ENCODE measurements around the gene GALNT5.
"Not testable (repeated sequence)": the region's sequence is repeated elsewhere in the genome, so short reads cannot be mapped to it uniquely, and the experiment has no call there.

Gene GALNT5

DNA sequence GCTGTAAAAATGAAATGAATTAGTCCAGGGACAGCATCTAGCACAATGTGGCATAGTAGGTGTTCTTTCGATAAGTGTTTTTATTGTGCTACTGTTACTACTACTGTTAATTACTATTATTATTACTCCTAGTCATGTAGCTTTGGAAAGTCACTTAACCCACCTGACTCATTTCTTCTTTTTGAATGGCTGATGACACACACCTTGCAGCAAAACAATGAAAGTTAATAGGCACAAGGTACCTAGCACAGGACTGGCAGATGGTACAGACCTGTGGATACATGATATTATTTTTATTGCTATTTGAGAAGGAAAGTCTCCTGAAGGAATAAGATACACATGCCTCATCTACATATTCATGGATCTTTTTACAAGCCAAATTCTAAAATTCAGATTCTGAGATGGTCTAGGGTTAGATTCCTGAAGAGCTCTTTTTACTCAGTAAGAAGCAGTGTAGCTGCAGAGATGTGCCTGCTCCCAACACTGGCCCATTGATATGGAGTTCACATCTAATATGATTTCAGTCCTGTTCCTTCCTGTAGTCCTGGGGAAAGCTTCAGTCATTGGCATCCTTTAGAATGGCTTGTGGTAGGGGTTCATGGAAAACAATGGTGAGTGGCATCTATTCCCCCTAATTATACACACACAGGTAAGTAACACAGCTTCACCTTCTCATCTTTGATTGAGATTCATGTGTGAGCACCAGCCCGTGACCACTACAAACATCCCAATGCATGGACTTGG lies 76.0 kb downstream of the GALNT5 start:
- no peak for DNase-seq

DNA sequence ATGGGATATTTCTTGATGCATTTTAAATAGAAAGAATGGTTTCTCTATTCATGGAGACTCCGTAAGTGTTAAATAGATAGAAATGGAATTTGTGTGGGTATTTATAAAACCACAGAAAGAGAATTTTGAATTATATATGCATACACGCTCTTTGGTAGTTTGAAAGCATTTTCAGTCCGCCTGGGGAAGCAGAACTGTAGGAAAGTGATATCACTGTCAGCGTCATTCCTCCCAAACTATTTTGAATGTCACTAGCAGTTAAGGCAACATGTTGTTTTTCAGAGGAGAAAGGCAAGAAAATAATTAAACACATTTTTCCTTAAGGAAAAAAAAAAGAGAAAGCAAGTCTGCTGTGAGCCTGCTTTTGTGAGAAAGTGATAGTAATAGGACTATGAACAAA lies 76.8 kb downstream of the GALNT5 start:
- no peak for DNase-seq

DNA sequence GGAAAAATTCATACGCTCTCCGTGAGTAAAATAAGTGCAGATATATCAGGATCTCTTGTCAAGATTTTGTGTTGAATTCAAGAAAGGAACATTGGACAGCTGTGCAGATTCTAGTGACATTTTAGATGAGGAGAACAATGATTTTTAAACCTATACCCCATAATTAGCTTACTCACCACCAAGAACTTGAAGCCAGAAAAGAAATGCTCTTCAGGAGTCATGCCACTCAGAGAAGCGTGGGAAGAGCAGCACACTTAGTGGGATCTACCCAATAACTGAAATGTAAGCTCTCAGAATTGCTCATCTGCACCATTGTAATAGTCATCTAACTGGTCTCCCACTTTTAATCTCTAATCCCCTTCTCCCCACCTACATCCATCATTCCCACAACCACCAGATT lies 77.3 kb downstream of the GALNT5 start:
- DNase-seq, result no peak

DNA sequence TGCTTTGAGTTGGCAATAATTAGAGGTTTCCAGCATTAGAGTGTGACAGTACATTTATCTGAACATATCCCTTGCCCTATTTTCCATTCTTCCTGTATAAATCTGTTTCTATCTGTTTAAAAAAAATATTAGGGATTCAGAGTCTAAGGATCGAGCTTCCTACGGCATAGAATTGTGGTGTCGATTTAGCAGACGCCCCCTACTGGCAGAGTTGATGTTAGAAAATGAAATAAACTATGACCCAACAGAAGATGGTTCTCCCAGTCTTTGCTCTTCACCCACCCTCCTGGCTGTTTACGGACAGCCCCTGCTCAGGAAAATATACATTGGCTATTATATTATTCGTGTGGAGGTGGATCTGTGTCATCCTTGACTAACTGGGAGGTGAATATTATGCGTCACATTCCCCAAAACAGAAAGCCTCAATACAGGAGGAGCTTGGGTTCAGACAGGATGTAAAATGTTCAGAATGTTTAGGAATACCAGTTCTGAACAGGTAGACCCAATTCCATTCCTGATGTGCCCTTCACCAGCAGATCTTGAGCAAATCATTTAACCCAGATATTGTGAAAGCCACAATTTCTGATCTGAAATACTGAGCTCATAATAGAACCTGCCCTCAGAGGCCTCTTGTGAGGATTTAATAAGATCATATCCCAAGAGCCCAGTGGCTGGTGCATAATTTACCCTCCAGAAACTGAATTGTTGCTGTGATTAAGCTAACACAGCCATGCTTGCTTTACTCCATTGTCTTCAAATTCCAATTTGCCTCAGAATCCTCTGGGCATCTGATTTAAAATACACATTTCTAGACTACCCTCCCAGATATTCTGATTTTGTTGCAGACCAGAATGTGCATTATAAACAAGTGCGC lies 78.9 kb downstream of the GALNT5 start:
- DNase-seq, result peak in 1 of 2 donors; percentile 60

DNA sequence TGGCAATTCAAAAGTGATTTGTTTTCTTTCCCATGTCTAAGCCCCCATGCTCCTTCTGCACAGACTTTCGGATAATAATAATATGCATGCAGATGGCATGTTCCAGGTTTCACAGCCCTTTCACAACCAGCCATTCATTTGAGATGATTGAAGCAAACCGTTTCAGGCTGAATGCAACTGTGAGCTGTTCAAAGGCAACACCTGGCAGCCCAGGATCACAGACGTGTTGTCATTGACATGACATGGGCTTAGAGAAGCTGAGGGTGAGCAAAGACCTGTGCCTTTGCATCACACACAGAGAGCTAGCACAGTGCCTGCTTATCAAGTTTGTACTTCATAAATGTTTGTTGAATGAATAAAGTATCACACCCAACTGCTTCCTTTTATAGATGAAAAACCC lies 80.5 kb downstream of the GALNT5 start:
- no peak for DNase-seq

DNA sequence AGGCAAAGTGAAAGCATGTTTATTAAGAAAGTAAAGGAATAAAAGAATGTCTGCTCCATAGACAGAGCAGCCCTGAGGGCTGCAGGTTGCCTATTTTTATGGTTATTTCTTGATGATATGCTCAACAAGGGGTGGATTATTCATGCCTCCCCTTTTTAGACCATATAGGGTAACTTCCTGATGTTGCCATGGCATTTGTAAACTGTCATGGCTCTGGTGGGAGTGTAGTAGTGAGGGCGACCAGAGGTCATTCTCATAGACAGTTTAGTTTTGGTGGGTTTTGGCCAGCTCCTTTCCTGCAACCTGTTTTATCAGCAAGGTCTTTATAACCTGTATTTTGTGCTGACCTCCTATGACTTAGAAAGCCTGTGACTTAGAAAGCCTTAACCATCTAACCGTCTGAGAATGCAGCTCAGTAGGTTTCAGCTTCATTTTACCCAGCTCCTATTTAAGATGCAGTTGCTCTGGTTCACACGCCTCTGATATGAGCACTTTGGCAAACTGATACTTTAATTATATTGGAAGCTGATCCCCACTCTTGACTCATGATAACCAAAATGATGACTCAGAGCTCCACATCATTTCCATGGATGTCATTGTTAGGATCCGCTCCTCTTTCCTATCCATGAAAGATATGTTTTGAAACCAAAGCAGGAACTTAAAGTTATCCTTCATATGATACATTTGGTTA lies 82.6 kb downstream of the GALNT5 start:
- no peak for DNase-seq

DNA sequence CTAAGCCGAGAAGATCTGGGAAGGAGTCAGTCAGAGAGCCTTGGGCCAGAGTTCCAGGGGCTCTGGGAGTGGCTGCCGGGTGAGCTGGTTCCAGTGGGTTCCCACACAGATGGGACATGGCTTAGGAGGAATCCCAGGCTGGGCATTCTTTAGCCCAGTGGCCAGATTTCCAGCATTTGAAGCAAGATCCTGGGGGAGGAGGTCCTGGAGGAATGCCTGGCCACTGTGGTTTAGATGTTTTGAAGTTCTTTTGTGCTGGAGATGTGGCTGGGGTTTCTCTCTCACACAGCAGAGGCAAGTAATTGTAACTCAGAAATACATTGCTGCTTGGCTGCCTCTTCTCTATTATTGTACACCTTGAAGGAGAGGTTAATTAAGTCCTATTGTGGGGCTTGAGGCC lies 83.9 kb downstream of the GALNT5 start:
- not testable (repeated sequence) for DNase-seq

DNA sequence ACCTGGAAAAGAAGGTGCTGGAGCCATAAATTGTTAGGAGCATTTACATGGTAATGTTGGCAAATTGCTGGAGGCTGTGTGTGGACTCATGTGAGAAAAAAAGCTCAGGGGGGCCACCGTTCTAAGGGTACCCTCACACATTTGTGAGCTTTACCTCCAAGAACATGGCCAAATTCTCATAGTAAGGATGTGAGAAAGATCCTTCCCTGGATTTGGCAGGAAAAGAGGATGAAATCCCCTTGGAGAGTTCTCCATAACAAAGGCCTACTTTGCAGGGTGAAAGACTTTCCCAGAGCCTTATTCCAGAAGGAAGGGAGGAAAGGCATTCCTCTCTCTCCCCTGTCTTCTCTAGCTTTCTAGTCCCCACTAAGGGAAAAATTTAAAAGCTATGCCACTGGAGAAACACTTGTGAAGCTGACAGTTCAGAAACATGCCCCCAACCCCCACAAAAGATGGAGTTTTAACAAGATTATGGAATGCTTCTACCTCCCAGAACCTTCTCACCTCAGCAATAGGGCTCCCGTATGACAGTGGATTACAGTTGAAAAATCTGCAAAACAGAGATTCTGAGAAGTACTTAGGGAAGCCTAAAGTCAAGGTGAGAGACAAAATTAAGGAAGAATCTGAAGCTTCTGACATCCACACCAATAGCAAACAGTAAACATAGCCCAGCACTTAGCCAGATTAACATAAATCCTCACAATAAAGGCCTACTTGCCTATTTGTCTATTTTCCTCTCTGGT lies 88.3 kb downstream of the GALNT5 start:
- no peak for DNase-seq

DNA sequence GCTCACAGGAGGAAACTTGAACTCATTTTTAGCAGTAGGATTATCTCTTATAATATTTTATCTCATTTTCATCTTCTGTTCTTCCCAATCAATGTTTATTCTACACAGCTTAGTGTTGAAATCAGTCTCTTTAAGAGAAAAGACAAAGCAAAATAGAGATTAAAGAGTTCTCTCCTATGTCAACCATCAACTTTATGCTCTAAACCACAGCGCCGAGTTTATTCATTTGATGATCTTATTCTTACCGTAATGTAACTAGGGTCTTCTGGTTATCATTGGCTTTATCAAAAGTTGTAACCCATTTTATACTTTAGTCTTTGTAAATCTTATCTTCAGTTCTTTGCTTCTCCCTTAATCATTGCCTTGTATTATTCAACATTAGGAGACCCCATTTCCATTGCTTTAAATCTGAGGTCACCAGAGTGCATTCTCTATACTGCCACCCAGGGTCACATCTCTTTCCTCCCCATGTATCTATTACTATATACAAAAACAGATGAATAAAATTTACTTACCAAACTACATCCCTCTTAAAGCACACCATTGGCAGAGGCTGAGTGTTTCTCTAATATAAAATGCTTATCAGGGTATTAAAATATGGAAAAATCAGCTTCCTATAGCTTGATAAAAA lies 90.9 kb downstream of the GALNT5 start:
- no peak for DNase-seq

DNA sequence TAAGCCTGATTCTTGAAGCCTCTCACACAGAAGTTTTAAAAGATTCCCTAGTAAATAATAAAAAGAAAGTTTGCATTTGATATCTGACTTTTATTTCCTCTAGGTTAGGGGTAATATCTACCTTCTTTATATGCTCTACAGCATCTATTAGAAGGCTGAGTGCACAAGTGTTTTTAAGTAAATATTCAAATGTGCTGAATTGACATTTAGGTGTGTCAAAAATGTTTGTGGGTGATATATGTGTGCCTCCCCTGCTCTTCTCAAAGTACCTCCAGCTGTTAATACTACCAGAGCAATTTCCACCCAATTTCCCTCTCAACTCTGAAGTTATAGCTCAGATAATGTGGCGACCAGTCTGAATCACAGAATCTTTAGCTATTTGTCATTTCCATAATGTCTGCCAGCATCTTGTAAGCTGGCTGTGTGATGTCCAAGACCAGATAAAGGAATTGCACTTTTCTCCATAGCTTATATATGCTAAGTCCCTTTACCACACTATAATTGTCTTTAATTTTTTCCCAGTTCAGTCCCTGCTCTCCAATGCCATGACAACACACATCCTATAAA lies 92.5 kb downstream of the GALNT5 start:
- no peak for DNase-seq

DNA sequence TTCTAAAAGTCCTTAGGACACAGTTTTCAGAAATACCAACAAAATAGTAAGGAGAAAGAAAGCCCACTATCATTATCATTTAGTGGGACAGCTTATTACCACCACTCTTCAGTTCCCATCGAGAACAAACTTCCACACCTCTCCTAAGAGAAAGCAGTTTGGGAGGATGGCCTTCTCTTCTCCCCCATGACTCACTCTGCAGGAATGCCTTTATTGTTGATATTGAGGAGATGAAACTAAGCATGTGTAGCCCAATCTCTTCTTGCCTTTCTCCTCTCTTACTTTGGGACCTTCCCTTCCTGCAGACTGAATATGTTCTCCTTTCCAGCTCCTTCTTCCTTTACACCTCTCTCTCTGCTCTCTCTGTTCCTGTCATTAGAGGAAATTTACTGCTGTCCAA lies 98.1 kb downstream of the GALNT5 start:
- DNase-seq, result no peak

DNA sequence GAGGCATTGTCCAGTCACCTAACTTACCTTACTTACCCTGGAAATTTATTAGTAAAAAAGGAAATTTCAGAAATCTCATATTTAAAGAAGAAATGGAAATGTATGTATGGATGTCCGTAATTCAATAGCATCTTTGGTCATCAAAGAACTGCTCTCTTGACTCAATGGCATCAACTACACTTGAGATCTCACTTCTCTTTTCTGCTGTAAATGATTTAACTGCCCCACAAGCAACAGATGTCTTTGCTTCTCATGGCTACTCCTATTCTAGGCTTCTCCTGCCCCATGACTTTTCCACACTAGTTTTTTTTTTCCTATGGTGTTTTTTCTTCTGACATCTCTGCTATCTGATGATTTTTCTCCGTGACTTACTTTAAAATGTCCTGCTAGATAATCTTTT lies 102.1 kb downstream of the GALNT5 start:
- DNase-seq, result no peak

DNA sequence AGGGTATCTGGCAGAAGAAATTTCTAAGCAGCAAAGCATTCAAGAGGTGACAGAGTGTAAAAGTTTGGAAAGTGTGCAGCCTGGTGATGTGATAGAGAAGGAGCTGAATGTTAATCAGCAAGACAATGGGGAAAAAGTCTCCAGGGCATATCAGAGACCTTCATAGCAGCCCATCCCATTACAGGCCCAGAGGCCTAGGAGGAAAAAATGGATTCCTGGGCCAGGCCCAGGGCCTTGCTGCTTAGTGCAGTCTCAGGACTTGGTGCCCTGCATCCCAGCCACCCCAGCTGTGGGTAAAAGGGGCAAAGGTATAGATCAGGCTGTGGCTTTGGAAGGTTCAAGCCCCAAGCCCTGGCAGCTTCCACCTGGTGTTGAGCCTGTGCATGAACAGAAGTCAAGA lies 104.0 kb downstream of the GALNT5 start:
- no peak for DNase-seq

DNA sequence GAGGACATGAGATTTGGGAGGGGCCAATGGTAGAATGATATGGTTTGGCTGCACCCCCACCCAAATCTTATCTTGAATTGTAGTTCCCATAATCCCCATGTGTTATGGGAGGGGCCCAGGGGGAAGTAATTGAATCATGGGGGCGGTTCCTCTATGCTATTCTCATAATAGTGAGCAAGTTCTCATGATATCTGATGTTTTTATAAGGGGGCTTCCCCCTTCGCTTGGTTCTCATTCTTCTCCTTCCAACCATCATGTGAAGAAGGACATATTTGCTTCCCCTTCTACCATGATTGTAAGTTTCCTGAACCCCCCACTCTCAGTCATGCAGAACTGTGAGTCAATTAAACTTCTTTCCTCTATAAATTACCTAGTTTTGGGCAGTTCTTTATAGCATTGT lies 105.1 kb downstream of the GALNT5 start:
- no peak for DNase-seq

DNA sequence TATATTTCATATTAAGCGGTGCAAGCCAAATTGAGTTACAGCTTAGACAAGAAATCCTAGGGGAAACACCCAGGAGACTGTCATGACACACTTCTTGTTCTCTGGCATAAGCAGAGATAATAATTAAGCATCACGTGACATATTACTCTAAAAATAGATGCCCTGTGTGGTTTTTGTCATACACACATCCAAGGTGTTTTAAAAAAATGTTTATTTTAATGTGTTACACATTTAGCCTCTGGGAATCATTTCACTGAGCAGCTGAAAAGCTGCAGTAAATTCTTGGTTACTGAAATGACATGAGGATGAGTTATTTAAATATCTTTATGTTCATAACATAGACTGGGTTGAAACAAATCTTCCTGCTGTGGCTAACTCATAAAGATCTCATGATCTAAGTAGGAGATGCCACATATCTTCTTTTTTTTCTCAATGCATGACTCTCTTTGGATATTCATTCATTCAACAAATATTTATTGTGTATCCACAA lies 106.2 kb downstream of the GALNT5 start:
- DNase-seq, result no peak
